Eye (tissue), 1 donor: ENCODE results near the gene FAM227B.
"Not testable (repeated sequence)": the region's sequence is repeated elsewhere in the genome, so short reads cannot be mapped to it uniquely, and the experiment has no call there.

ENCODE experiments used
- DNase-seq: peaks from one replicate; pipeline ENCODE4 v3.0.0-alpha.2; 2015

The FAM227B gene

GRCh38 chr15:49492830-49493229, 127.8 kb downstream of the FAM227B start:
- DNase-seq = no peak

DNA sequence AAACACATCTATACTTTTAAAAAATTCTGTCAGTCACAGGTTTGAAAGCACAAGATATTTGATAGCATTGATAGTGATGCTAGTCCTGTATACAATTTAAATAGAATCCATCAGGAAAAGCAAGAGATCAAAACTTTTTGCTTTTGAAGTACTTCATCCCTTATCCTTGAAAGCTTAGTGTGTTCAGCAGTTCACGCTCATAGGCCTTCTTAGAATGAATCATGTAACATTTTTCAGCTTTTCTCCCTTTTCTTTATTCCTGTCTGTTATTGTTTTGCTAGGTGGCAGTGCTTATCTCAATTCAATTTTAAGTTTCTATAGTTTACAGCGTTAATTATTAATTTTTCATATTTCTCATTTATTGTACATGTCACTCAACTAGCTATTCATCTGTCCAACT, 128.5 kb downstream of the FAM227B start:
- no peak for DNase-seq

GRCh38 chr15:49490966-49491365, 129.7 kb downstream of the FAM227B start:
- no peak for DNase-seq

DNA sequence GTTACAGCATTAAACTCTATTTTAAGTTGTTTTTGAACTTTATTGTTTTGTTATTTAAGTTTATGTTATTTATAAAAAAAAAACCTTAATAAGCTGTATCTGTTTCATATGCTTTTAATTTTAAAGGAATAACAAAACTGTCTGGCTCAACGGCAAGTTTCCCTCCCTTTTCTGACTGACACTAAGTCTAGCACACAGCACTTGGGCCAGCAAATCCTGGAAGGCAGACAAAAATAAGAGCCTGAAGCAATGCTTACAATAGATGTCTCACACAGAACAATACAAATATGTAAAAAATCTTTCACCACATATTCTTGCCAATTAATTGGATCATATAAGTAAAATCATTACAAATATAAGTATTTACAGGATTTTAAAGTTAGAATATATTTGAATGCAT, 135.2 kb downstream of the FAM227B start:
- peak; percentile 22 for DNase-seq

DNA sequence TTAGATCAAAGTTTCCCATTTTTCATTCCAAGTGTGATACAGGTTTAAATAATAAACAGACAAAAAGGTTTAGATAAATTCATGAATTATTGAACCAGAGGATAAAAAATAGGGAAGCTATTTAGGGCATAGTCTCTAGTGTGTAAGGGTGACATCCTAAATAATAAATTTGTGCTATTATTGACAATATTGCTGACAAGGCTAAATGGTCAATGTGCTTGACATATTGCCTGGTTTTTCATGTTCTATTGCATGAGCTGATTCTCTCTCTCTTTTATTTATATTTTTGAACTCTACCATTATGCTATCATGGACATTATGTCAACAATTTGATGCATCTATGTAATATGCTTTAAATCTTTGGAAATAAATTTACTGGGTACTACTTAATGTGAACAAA, 141.6 kb downstream of the FAM227B start:
- not testable (repeated sequence) for DNase-seq

- DNase-seq = not testable (repeated sequence)
These were observed 142.6 kb downstream of the FAM227B start for GRCh38 chr15:49478021-49478420.

GRCh38 chr15:49473031-49473430, 147.6 kb downstream of the FAM227B start:
- no peak for DNase-seq

GRCh38 chr15:49472338-49472737, 148.3 kb downstream of the FAM227B start:
- DNase-seq = no peak

DNA sequence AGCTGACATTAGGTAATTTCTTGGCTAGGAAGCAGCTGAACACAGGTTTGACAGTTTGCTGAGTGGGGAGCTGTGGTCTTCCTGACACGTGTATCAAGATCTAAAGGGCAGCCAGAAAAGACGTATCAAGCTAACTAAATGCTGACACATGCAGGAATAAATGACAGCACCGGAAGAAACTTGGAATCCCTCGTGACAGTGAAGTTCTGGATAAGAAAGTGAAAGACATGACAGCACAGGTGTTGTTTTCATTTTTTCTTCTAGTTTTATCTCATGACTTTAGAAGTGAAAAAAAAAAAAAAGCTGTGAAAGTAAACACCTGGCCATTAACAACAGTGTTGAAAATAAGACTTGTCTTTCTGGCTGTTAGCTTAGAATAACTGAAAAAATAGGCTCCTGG, 148.9 kb downstream of the FAM227B start:
- no peak for DNase-seq

DNA sequence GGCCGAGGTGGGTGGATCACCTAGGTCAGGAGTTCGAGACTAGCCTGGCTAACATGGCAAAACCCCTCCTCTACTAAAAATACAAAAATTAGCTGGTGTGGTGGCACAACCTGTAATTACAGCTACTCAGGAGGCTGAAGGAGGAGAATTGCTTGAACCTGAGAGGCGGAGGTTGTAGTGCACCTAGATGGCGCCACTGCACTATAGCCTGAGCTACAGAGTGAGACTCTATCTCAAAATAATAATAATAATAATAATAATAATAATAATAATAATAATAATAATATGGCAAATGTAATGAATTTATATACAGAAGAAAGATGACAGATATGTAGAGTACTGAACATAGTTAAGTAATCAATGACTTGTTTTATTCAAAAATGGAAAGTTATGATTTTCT, 149.4 kb downstream of the FAM227B start:
- DNase-seq = not testable (repeated sequence)

GRCh38 chr15:49468481-49468839, 152.2 kb downstream of the FAM227B start:
- no peak for DNase-seq

DNA sequence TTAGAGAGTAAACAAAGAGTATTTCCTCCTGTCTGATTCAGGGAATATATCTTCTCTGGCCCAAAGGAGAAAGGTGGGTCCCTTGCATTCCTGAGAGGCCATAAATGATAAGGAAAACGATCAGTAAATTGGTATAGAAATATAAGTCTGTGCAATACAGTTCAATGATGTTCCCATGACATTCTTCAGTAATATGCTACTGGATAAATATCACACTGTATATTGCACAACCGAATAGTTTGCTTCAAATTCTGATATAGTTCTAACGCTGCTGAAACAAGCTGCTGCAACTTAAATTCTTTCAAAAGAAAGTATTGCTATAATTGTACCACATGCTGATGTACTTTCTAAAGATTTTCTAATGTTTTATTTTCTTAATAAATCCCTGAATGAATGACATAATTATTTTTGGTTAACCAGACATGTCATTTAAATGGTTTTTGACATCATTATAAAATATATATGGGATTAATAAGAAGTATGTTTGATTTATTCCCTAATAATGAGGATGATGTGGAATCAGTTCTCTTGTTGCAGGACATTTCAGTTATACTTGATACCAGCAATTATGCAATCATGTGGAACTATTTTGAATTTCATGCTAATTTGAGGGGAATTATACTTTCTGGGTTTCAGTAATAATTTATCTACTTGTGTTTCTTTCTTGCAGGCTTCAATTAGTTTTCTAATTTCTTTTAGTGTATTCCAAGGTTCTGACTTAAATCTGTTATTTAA, 152.7 kb downstream of the FAM227B start:
- DNase-seq = no peak

DNA sequence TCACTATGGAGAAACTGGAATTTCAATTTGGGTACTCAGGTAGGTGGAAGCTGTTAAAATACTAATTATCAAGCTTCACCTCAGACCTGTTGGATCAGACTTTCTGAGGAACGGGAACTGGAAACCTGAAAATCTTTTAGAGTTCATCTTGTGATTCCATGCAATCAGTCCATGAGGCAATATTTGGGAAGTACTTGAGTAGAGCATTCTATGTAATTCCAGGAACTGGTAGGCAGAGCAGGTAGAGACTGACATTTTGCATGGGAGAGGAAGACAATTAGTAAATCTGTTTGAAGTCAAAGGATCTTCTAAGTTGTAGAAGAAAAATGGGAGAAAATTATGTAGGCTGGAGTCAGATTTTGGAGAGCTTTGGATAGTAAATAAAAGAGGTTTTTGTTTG, 154.5 kb downstream of the FAM227B start:
- no peak for DNase-seq

DNA sequence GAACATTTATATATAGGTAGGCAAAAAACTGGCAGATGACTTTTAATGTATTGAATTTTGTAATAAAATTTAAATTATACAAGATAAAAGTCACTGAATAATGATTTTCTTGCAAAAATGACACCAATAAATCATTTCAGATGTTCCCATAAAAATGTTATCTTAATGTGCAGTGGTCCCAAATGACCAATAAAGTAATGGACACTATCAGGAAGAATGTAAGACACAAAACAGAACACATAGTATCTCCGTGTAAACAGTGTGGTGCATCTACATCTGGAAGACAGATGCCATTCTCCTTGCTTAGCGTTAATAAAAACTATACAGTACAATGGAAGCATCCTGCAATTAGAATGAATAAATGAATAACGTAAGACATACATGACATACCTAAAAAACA, 156.1 kb downstream of the FAM227B start:
- DNase-seq = no peak

GRCh38 chr15:49462232-49462844, 158.3 kb downstream of the FAM227B start:
- DNase-seq = no peak

- DNase-seq = no peak
These were observed 160.1 kb downstream of the FAM227B start for GRCh38 chr15:49460411-49460941.

GRCh38 chr15:49458145-49458544, 162.5 kb downstream of the FAM227B start:
- no peak for DNase-seq

- no peak for DNase-seq
These were observed 164.5 kb downstream of the FAM227B start for GRCh38 chr15:49456166-49456565.

- DNase-seq = no peak
These were observed 168.0 kb downstream of the FAM227B start for GRCh38 chr15:49452595-49452994.

GRCh38 chr15:49441816-49442215, 178.8 kb downstream of the FAM227B start:
- DNase-seq = no peak

GRCh38 chr15:49441356-49441755, 179.3 kb downstream of the FAM227B start:
- no peak for DNase-seq

DNA sequence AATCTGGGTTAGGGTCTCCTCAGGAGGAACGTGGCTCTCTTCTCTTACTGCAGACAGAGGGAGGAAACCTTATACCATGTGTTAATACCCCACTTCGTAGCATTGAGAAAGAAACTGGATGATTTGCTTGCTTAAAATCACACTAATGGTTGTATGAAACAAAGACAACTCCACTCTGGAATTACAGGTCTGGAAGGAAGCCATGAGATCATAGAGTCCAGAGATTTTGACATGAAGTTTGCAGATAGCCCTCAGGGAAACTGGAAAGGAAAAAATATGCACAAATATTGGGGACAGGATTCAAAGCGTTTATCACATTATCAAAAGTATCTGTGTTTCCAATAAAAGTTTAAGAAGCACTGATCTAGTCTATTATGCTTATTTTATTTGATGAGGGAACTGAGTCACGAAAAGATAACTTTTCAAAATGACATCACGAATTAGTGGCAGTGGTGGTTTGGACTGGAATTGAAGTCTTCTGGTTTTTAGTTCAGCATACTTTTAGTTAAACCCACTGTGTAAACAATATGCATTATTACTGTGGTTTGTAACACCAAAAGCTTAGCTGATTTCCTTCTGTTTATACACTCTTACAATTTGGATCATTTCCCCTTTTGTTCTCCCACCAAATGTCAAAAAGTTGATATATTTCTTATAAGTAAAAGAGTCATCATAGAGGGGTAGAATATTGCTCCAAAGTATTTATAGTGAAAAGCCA, 180.8 kb downstream of the FAM227B start:
- no peak for DNase-seq

DNA sequence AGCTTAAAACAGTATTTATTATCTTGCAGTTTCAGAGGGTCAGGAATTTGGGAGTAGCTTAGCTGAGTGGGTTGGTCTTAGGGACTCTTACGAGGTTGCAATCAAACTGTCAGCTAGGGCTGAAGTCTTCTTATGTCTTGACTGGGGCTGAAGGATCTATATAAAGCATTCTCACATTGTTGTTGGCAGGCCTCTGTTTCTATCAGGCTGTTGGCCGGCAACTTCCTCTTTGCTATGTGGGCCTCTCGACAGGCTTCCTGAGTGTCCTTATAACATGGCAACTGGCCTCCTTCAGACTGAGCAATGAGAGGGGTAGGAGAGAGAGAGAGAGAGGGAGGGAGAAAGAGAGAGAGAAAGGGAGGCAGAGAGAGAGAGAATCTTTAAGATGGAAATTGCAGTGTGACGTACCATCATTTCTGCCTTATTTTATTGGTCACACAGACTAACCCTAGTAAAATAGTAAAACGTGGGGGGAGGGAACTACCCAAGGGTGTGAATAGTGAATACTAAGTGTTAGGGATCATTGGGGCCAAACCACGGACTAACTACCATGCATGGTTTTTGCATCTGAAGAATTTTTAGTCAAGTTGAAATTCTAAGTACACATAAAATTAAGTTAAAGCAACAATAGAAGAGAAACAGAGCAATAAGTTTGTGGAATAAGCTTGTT, 181.5 kb downstream of the FAM227B start:
- DNase-seq = no peak
